Measurements from ENCODE around the gene ING4. TPM values are rescaled to one million over a fixed set of nuclear protein-coding genes. Genes with fewer than 3 reads are reported as not detected.
A peak's percentile ranks its signal among the peaks of the same experiment; 100 is the strongest.

The ING4 gene
- total RNA-seq, 1 donor from 2014 or later, result 46.2 TPM

DNA sequence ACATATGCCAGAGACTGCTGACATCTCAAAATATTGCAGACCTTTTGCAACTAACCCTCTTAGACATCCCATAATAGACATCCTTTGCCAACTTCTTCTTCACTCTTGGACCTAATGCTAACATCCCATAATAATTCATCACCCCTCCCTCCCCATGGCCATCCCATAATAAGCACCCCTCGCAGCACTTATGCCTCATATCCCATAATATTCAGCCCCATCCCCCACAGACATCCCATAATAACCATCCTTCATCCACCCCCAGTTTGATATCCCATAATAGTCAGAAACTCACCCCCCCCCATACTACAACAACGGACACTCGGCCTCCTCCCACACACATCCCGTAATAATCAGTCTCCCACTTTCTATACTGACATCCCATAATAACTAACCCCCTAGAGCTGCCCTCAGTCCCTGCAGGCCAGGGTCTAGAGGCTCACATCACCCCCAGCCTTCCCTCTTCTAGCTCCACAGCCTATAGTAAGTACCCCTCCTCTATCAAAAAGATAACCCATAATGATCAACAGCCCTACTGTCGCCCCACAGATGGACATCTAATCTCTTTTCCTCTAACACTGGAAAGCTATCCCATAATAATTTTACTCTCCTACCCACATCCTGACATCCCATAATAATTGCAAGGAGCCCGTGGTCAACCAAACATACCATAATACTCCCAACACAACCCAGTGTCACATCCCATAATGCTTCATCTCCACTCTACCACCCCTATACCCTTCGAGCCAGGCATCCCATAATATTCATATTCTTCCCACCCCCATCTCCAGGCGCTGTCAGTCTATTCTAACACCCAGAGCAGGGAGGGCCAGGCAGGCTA, 54.9 kb downstream of the ING4 start:
- DNase-seq, result peak; percentile 88

DNA sequence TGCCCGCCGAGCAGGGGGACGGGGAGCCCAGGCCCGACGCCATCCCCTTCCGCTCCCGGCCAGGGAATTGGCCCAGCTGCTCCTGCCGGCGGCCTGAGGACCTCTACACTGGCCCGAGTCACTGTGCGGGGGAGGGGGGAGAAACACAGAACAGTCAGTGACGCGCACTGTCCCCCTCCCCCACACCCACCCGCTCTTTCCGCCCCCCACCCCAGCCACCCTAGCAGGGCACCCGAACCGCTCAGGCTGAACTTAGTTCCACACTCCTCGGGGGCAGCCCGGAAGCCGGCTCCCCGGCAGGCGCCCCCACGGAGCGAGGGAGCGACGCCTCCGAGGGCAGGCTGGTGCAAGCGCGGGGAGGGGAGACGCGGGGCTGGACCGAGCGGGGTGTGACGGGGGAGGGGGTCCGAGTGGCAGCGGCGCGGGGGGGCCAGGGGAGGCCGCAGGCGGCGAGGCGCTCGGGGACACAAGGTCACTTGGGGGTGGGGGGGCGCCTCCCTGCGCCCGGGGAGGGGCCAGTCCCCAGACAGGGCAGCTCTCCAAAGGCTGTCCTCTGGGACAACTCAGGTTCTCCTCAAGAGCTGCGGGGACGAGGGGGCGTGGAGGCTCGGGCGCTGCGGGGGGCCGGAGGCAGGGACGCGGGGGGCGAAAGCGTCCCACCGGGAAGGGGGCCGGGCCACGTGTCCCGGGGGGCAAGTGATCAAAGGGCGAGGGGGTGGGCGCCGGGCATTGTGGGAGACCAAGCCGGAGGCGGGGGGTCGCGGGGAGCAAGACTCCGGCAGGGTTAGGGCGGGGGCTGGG, 56.4 kb downstream of the ING4 start:
- peak; percentile 66 for DNase-seq

DNA sequence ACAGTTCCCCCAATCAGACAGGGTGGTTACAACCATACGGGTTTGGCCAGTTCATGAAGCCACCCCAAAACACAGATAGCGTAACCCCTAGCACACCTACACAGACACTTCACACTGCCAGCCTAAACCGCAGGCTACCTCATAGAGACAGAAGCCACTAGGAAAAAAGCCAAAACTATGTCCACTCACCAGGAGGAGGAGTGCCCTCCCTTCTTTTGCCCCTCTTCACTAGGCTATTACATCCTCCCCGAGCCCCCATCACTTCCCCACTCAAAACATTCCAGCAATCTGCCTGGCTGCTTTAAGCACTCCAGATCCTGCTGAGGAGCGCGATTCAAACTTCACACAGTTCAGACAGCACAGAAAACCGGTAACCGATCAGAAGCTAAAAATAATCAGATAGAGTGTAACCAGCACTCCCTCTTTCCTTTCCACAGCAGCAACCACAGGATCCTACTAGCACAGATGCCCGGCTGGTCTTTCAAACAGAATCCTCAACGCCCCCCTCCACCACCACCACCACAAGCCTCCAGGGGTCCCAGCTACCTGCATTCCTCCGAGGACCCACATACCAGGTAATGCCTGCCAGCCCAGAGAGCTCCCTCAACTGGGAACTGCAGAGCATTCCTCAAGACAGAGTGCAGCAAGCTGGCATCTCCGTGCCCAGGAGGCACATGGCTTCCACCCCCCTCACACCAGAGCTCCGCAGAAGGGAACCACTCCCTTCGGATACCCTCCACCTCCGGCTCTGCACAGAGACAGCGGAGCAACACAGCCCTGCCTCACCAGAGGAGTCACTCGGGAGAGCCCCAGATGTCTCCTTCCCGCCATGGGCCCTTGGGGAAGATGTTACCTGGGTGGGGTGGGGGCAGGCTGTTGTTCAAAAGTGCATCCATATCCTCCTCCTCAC, 57.2 kb downstream of the ING4 start:
- peak; percentile 42 for DNase-seq

DNA sequence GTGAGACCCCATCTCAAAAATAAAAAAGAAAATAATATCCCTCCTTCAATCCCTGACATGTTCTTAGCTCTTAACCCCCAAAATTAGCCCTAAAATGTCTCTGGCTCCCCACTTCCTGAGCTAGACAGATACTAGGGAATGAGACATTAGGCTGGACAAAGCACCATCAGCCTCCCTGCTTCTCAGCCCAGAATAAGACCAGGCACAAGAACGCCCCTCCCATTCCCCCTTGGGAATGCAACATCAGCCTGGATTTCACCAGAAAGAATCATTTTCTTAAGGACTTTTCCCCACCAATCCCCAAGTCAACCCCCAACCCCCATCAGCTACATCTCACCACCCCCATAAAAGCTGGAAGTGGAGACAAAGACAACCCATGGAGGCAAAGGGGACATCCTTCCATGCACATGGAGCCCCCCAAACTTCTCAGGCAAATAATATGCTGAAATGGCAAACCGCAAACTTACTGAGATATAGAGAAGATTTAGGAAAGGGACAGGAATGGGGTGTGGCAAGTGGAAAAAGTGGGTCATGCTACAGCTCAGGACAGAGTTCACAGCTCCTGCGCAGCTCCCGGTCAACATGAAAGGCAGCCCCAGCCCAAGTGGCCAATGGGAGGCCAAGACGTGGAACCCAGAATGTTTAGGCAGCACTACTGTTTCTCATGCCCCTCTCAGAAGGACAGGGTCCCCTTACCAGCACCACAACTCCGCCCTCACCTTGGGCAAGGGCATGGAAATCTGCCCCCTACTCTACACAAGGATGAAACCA, 58.5 kb downstream of the ING4 start:
- DNase-seq, result no peak

DNA sequence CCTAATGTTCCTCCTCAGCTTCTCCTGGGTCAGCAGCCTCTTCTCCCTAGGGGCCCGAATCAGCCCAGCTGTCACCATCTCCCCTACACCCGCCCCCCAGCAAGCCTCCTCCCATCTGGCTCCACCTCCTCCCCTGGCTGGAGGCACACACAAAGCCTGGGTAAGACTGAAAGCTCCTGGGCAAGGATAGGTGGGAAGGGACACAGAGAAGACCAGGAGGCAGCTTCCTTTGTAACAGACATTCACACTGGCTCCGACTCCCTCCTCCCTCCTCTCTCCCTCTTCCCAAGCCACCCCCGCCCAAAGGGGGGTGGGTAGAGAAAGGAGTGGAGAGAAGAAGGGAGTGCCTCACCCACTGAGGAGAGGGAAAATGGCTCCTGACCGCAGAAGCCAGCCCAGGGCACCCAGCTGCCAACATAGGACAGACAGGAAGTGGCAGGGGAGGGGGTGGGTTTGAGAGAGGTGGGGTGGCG, 59.8 kb downstream of the ING4 start:
- DNase-seq, result peak; percentile 81

DNA sequence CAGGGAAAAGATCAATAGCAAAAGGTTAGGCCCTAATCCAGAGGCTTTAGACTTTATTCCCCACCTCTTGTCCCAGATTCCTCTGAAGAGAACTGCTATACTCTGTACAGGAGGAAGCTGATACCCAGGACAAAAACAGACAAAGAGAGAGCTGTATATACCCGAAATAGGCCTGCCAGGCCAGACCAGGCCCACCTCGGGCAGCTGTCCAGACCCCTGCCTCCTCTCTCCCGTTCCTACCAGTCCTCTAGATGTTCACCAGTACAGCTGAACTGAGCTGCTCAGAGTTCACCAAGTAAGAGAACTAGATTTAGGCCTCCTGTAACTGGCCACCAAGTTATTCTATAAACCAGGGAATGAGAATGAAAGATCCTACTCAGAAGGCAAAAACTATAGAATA, 60.4 kb downstream of the ING4 start:
- DNase-seq, result peak; percentile 41

Small RNA genes within 50 kb of the gene (small RNA-seq; reads per million reads assigned to genes)
- gene RNU6-781P (ENCODE audit: low replicate concordance), result not detected

Other genes with a start within 250 kb of the ING4 start
- gene CD27, start 218.2 kb downstream of the ING4 start, total RNA-seq, result 0.31 TPM
- 11.7 TPM for gene TAPBPL, start 211.1 kb downstream of the ING4 start, total RNA-seq
- 2.5 TPM for gene VAMP1, start 192.4 kb downstream of the ING4 start, total RNA-seq
- 55.2 TPM for gene MRPL51, start 169.9 kb downstream of the ING4 start, total RNA-seq
- 35.3 TPM for gene NCAPD2, start 169.0 kb downstream of the ING4 start, total RNA-seq
- 6,380 TPM for gene GAPDH, start 128.6 kb downstream of the ING4 start, total RNA-seq
- 19.0 TPM for gene IFFO1, start 107.1 kb downstream of the ING4 start, total RNA-seq
- gene NOP2, start 94.8 kb downstream of the ING4 start, total RNA-seq, result 11.2 TPM
- gene CHD4, start 55.7 kb downstream of the ING4 start, total RNA-seq, result 211 TPM
- gene LPAR5, start 27.2 kb downstream of the ING4 start, total RNA-seq, result 2.6 TPM
- gene ACRBP, start 15.7 kb downstream of the ING4 start, total RNA-seq, result 1.5 TPM
- gene ZNF384, start 26.3 kb upstream of the ING4 start, total RNA-seq, result 19.7 TPM
- 1.6 TPM for gene PIANP, start 37.7 kb upstream of the ING4 start, total RNA-seq
- gene COPS7A, start 60.9 kb upstream of the ING4 start, total RNA-seq, result 41.5 TPM
- 103 TPM for gene MLF2, start 90.0 kb upstream of the ING4 start, total RNA-seq
- 102 TPM for gene PTMS, start 103.2 kb upstream of the ING4 start, total RNA-seq
- gene LAG3, start 109.4 kb upstream of the ING4 start, total RNA-seq, result not detected
- 3.7 TPM for gene CD4, start 126.4 kb upstream of the ING4 start, total RNA-seq
- gene GPR162, start 158.7 kb upstream of the ING4 start, total RNA-seq, result 13.1 TPM
- gene P3H3, start 165.3 kb upstream of the ING4 start, total RNA-seq, result 45.5 TPM
- gene GNB3, start 177.8 kb upstream of the ING4 start, total RNA-seq, result 5.8 TPM
- gene CDCA3, start 188.2 kb upstream of the ING4 start, total RNA-seq, result 5.9 TPM
- gene USP5, start 189.0 kb upstream of the ING4 start, total RNA-seq, result 67.0 TPM
- 1,153 TPM for gene TPI1, start 204.4 kb upstream of the ING4 start, total RNA-seq
- 3.8 TPM for gene SPSB2, start 210.2 kb upstream of the ING4 start, total RNA-seq
- 5.9 TPM for gene LRRC23, start 241.7 kb upstream of the ING4 start, total RNA-seq